ENCODE results near the gene UPK3A.

UPK3A gene

DNA sequence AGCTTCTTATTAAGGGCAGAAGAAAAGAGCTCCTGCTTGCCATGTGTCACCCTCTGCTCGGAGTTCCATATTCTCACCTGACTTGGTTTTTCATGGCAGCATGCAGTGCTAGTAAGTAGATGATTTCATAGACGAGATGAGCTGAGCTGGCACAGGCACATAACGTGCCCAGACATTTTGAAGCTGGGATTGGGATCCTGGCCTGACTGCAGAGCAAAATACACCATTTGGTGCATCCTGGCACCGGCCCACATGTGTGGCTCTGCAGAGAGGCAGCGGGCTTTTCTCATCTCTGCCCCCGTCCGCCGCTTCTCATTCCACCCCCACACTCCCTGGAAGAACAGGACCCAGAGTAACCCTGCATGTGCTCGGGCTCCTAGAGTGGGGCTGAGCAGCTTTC lies 49.8 kb downstream of the UPK3A start:
- Histone ChIP-seq H3K9me3 (ENCODE audit: control insufficient read depth, low read length) (no peaks in the 10 kb centered on the region), H3K4me1 (ENCODE audit: control insufficient read depth, insufficient read depth, low read length, poor library complexity, severe bottlenecking) (no peaks in the 10 kb centered on the region), H3K4me3 (ENCODE audit: extremely low read depth, insufficient read depth, low read length, poor library complexity, severe bottlenecking) (no peak overlapping the region), H3K27ac (ENCODE audit: low read depth, low read length, severe bottlenecking) (no peak overlapping the region), H3K36me3 (ENCODE audit: control insufficient read depth, insufficient read depth, low read length) (peaks cover 77% of the 10 kb centered on the region)
- 93 to 95% methylated on average over 8 to 9 of the region's 9 CpGs for WGBS, 2 experiments (ENCODE audit: insufficient coverage in 2 of 2)

GRCh38 chr22:45335021-45335818 lies 50.5 kb downstream of the UPK3A start:
- H3K36me3 ChIP-seq (ENCODE audit: control insufficient read depth, insufficient read depth, low read length) = peaks cover 77% of the 10 kb centered on the region
- H3K4me1 ChIP-seq (ENCODE audit: control insufficient read depth, insufficient read depth, low read length, poor library complexity, severe bottlenecking) = no peaks in the 10 kb centered on the region
- H3K4me3 ChIP-seq (ENCODE audit: extremely low read depth, insufficient read depth, low read length, poor library complexity, severe bottlenecking) = no peak overlapping the region
- 78 to 80% methylated on average over 22 to 24 of the region's 26 CpGs for WGBS, 2 experiments (ENCODE audit: insufficient coverage in 2 of 2)
- no peak overlapping the region for H3K27ac ChIP-seq (ENCODE audit: low read depth, low read length, severe bottlenecking)
- H3K9me3 ChIP-seq (ENCODE audit: control insufficient read depth, low read length) = no peaks in the 10 kb centered on the region

- Histone ChIP-seq H3K36me3 (ENCODE audit: control insufficient read depth, insufficient read depth, low read length) (peaks cover 76% of the 10 kb centered on the region), H3K27ac (ENCODE audit: low read depth, low read length, severe bottlenecking) (no peak overlapping the region), H3K9me3 (ENCODE audit: control insufficient read depth, low read length) (no peaks in the 10 kb centered on the region), H3K4me1 (ENCODE audit: control insufficient read depth, insufficient read depth, low read length, poor library complexity, severe bottlenecking) (no peaks in the 10 kb centered on the region), H3K4me3 (ENCODE audit: extremely low read depth, insufficient read depth, low read length, poor library complexity, severe bottlenecking) (no peak overlapping the region)
- 88 to 95% methylated on average over 26 to 27 of the region's 29 CpGs for whole genome bisulfite sequencing, 2 experiments (ENCODE audit: insufficient coverage in 2 of 2)
Measured at GRCh38 chr22:45335854-45336522, 51.2 kb downstream of the UPK3A start.

- WGBS, 2 experiments (ENCODE audit: insufficient coverage in 2 of 2) = 94 to 95% methylated on average over 10 to 17 of the region's 18 CpGs
- peaks cover 73% of the 10 kb centered on the region for H3K36me3 ChIP-seq (ENCODE audit: control insufficient read depth, insufficient read depth, low read length)
- H3K4me3 ChIP-seq (ENCODE audit: extremely low read depth, insufficient read depth, low read length, poor library complexity, severe bottlenecking) = no peak overlapping the region
- no peak overlapping the region for H3K27ac ChIP-seq (ENCODE audit: low read depth, low read length, severe bottlenecking)
- no peaks in the 10 kb centered on the region for H3K4me1 ChIP-seq (ENCODE audit: control insufficient read depth, insufficient read depth, low read length, poor library complexity, severe bottlenecking)
- H3K9me3 ChIP-seq (ENCODE audit: control insufficient read depth, low read length) = no peaks in the 10 kb centered on the region
Measured at GRCh38 chr22:45336971-45337431, 52.3 kb downstream of the UPK3A start.

GRCh38 chr22:45337536-45337935 lies 52.8 kb downstream of the UPK3A start:
- H3K9me3 ChIP-seq (ENCODE audit: control insufficient read depth, low read length) = no peaks in the 10 kb centered on the region
- H3K36me3 ChIP-seq (ENCODE audit: control insufficient read depth, insufficient read depth, low read length) = peaks cover 73% of the 10 kb centered on the region
- no peaks in the 10 kb centered on the region for H3K4me1 ChIP-seq (ENCODE audit: control insufficient read depth, insufficient read depth, low read length, poor library complexity, severe bottlenecking)
- 90 to 95% methylated on average over 3 to 6 of the region's 9 CpGs for WGBS, 2 experiments (ENCODE audit: insufficient coverage in 2 of 2)
- H3K27ac ChIP-seq (ENCODE audit: low read depth, low read length, severe bottlenecking) = no peak overlapping the region
- H3K4me3 ChIP-seq (ENCODE audit: extremely low read depth, insufficient read depth, low read length, poor library complexity, severe bottlenecking) = no peak overlapping the region

DNA sequence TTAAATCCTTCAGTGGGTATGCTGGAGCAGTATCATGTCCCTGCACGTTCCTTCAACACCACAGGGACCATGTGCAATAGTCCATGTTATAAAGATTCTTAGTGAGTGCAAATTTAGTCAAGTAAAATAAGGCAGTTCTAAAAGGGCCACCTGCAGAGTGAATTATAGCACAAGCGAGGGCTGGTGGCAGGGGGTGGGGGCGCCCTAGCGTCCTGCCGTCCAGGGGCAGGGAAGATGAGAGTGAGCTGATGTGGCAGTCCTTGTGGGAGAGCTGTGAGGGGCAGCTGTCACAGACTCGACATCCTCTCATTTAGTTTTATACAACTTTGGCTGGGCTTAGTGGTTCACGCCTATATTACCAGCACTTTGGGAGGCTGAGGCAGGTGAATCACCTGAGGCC lies 54.0 kb downstream of the UPK3A start:
- Histone ChIP-seq H3K9me3 (ENCODE audit: control insufficient read depth, low read length) (no peaks in the 10 kb centered on the region), H3K4me1 (ENCODE audit: control insufficient read depth, insufficient read depth, low read length, poor library complexity, severe bottlenecking) (no peaks in the 10 kb centered on the region), H3K4me3 (ENCODE audit: extremely low read depth, insufficient read depth, low read length, poor library complexity, severe bottlenecking) (no peak overlapping the region), H3K36me3 (ENCODE audit: control insufficient read depth, insufficient read depth, low read length) (peaks cover 78% of the 10 kb centered on the region), H3K27ac (ENCODE audit: low read depth, low read length, severe bottlenecking) (no peak overlapping the region)
- WGBS, 2 experiments (ENCODE audit: insufficient coverage in 2 of 2) = 81 to 87% methylated on average over 3 to 5 of the region's 7 CpGs

DNA sequence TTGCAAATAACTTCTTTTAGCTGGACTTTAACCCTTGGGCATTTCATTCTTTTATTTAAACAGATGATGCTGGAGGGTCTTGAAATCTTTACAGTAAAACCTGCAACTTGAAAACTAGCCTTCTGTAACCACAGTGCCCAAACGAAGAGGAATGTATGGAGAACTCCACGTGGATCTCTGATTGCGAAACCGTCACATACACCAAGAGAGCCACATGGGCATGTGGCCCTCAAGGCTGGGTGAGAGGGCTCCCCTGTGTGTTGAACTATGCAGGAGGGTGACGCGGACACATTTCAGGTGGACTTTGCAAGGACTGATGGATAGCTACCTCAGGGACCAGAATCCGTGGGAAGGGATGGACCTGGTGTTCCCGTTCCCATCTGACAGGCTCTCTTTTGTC lies 55.6 kb downstream of the UPK3A start:
- Histone ChIP-seq H3K9me3 (ENCODE audit: control insufficient read depth, low read length) (no peaks in the 10 kb centered on the region), H3K36me3 (ENCODE audit: control insufficient read depth, insufficient read depth, low read length) (peaks cover 78% of the 10 kb centered on the region), H3K27ac (ENCODE audit: low read depth, low read length, severe bottlenecking) (no peak overlapping the region), H3K4me1 (ENCODE audit: control insufficient read depth, insufficient read depth, low read length, poor library complexity, severe bottlenecking) (no peaks in the 10 kb centered on the region), H3K4me3 (ENCODE audit: extremely low read depth, insufficient read depth, low read length, poor library complexity, severe bottlenecking) (no peak overlapping the region)
- 86 to 89% methylated on average over 8 of the region's 8 CpGs for WGBS, 2 experiments (ENCODE audit: insufficient coverage in 2 of 2)

GRCh38 chr22:45341498-45341897 lies 56.7 kb downstream of the UPK3A start:
- Histone ChIP-seq H3K27ac (ENCODE audit: low read depth, low read length, severe bottlenecking) (no peak overlapping the region), H3K9me3 (ENCODE audit: control insufficient read depth, low read length) (no peaks in the 10 kb centered on the region), H3K4me1 (ENCODE audit: control insufficient read depth, insufficient read depth, low read length, poor library complexity, severe bottlenecking) (no peaks in the 10 kb centered on the region), H3K4me3 (ENCODE audit: extremely low read depth, insufficient read depth, low read length, poor library complexity, severe bottlenecking) (no peak overlapping the region), H3K36me3 (ENCODE audit: control insufficient read depth, insufficient read depth, low read length) (peaks cover 69% of the 10 kb centered on the region)
- 83 to 90% methylated on average over 5 to 6 of the region's 6 CpGs for WGBS, 2 experiments (ENCODE audit: insufficient coverage in 2 of 2)

GRCh38 chr22:45343143-45343542 lies 58.4 kb downstream of the UPK3A start:
- Histone ChIP-seq H3K9me3 (ENCODE audit: control insufficient read depth, low read length) (no peaks in the 10 kb centered on the region), H3K36me3 (ENCODE audit: control insufficient read depth, insufficient read depth, low read length) (peaks cover 57% of the 10 kb centered on the region), H3K27ac (ENCODE audit: low read depth, low read length, severe bottlenecking) (no peak overlapping the region), H3K4me3 (ENCODE audit: extremely low read depth, insufficient read depth, low read length, poor library complexity, severe bottlenecking) (no peak overlapping the region), H3K4me1 (ENCODE audit: control insufficient read depth, insufficient read depth, low read length, poor library complexity, severe bottlenecking) (no peaks in the 10 kb centered on the region)
- 92 to 99% methylated on average over 6 to 8 of the region's 8 CpGs for WGBS, 2 experiments (ENCODE audit: insufficient coverage in 2 of 2)

DNA sequence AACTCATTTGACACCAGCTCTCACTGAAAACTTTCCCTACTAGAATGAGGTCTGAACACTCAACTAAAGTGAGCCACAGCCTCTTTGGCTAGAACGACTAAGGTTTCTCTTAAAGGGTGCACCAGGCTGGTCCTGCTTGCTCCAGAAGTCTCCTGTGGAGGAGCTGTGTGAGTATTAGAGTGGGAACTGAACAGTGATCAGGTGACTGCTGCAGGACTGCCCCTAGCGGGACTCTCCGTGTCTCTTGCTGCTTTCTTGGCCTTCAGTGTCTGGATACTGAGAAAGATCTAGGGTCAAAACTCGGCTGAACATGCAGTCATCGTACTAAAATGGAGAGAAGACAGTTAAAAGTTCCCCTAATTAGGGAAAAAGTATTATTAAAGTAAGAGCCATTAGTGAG lies 59.6 kb downstream of the UPK3A start:
- WGBS, 2 experiments (ENCODE audit: insufficient coverage in 2 of 2) = 63 to 72% methylated on average over 3 to 4 of the region's 5 CpGs
- H3K4me3 ChIP-seq (ENCODE audit: extremely low read depth, insufficient read depth, low read length, poor library complexity, severe bottlenecking) = no peak overlapping the region
- H3K4me1 ChIP-seq (ENCODE audit: control insufficient read depth, insufficient read depth, low read length, poor library complexity, severe bottlenecking) = no peaks in the 10 kb centered on the region
- H3K9me3 ChIP-seq (ENCODE audit: control insufficient read depth, low read length) = no peaks in the 10 kb centered on the region
- H3K36me3 ChIP-seq (ENCODE audit: control insufficient read depth, insufficient read depth, low read length) = peaks cover 49% of the 10 kb centered on the region
- H3K27ac ChIP-seq (ENCODE audit: low read depth, low read length, severe bottlenecking) = peak overlapping the region; percentile 29

Measured in mesodermal cell (in vitro differentiated cells).